Testis (tissue), 2 donors: ENCODE measurements around the gene ANO10.

ENCODE experiments used
- CTCF ChIP-seq, 3 experiments: fragments of 450-650 bp in 2 of 3; fragments of 200-600 bp in 1 of 3; sonication (generic) in 1 of 3; IDR thresholded peaks; one replicate each; pipeline ENCODE4 v1.5.1; 2016 to 2019; ENCODE audit warnings: antibody characterized with exemption in 3 of 3, mild to moderate bottlenecking in 2 of 3, moderate library complexity in 1 of 3
- POLR2A ChIP-seq: fragments of 450-650 bp; IDR thresholded peaks from one replicate; pipeline ENCODE4 v1.6.1; 2017; ENCODE audit warnings: antibody characterized with exemption, mild to moderate bottlenecking, moderate library complexity

GRCh38 chr3:43410592-43410991, 211.2 kb downstream of the ANO10 start:
- TF ChIP-seq POLR2A (no peak), CTCF (IDR thresholded peaks at IDR 0.05) (no peak)
